Peyer's patch (tissue), 4 donors: ENCODE measurements around the gene CCL5. TPM values are rescaled to one million over a fixed set of nuclear protein-coding genes. Genes with fewer than 3 reads are reported as not detected.

Experiments
- DNase-seq, 3 donors: peaks; one replicate each; pipeline ENCODE4 v3.0.0-alpha.2; 2017 to 2019
- H3K27ac ChIP-seq, 4 donors: fragments of 200-600 bp; sonication (generic); one replicate each; pipeline ENCODE4 v1.5.1; 2016 to 2019
- H3K27me3 ChIP-seq, 2 donors: fragments of 200-600 bp; sonication (generic); one replicate each; pipeline ENCODE4 v1.5.1; 2019
- H3K36me3 ChIP-seq, 3 donors: fragments of 200-600 bp; sonication (generic); one replicate each; pipeline ENCODE4 v1.5.1; 2016 to 2019
- H3K4me1 ChIP-seq, 4 donors: fragments of 200-600 bp; sonication (generic); one replicate each; pipeline ENCODE4 v1.5.1; 2016 to 2019
- H3K4me3 ChIP-seq, 4 donors: fragments of 200-600 bp; sonication (generic); 1 replicate in 3 of 4; 2 replicates in 1 of 4; pipeline ENCODE4 v1.5.1; 2016 to 2019; ENCODE audit warnings: mild to moderate bottlenecking in 1 of 4
- H3K9me3 ChIP-seq, 4 donors: fragments of 200-600 bp; sonication (generic); one replicate each; pipeline ENCODE4 v1.5.1; 2016 to 2019; ENCODE audit warnings: mild to moderate bottlenecking in 1 of 4
- CTCF ChIP-seq, 6 experiments: fragments of 450-650 bp in 4 of 6; fragments of 200-600 bp in 2 of 6; sonication (generic) in 1 of 6; IDR thresholded peaks; one replicate each; pipeline ENCODE4 v1.5.1; 2017 to 2019; ENCODE audit warnings: antibody characterized with exemption in 6 of 6, mild to moderate bottlenecking in 3 of 6, moderate library complexity in 1 of 6
- POLR2A ChIP-seq, 2 donors: fragments of 450-650 bp; IDR thresholded peaks; one replicate each; pipeline ENCODE4 v1.5.1; 2017; ENCODE audit warnings: antibody characterized with exemption in 2 of 2, mild to moderate bottlenecking in 2 of 2, moderate library complexity in 2 of 2
- total RNA-seq, 4 donors: library from RNA; depleted of rRNA; stranded (reverse); fragments of >200 nt; gene quantifications; one replicate each; pipeline ENCODE4 v1.1.0, GENCODE V29; 2016

Gene CCL5
- total RNA-seq, 4 donors from 2014 or later, result 5.8 to 13.8 (median 9.2) TPM

- peak overlapping the region in 1 of 4 donors; percentile 38 for H3K4me3 ChIP-seq
- H3K36me3 ChIP-seq, result no peaks in the 10 kb centered on the region
- peaks cover 0 to under 1% (median 0%) of the 10 kb centered on the region in 4 donors for H3K4me1 ChIP-seq
- H3K9me3 ChIP-seq, result no peaks in the 10 kb centered on the region
- DNase-seq, result no peak
- peak overlapping the region; percentile 5 to 45 (median 6) for H3K27ac ChIP-seq
- no peaks in the 10 kb centered on the region for H3K27me3 ChIP-seq
- TF ChIP-seq POLR2A (IDR thresholded peaks at IDR 0.05) (no peak), CTCF (IDR thresholded peaks at IDR 0.05) (no peak)
These were observed 3.6 kb downstream of the CCL5 start for GRCh38 chr17:35876534-35876933.

DNA sequence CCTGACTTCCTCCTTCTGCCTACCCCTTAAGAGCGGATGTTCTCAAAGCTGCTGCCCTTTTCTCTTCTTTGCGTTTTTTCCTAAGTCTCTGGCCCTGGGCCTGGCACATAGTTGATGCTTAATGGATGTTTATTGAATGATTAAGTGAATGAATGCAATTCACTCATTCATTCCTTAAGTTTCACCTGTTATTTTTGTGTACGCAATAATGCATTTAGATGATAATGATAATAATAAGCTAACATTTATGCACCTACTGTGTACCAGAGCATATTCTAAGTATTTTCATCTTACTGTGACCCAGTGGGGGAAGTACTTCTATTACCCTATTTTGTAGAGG, 4.4 kb downstream of the CCL5 start:
- TF ChIP-seq CTCF (IDR thresholded peaks at IDR 0.05) (no peak), POLR2A (IDR thresholded peaks at IDR 0.05) (no peak)
- peak overlapping the region in 3 of 4 donors; percentile 5 to 45 (median 7) for H3K27ac ChIP-seq

DNA sequence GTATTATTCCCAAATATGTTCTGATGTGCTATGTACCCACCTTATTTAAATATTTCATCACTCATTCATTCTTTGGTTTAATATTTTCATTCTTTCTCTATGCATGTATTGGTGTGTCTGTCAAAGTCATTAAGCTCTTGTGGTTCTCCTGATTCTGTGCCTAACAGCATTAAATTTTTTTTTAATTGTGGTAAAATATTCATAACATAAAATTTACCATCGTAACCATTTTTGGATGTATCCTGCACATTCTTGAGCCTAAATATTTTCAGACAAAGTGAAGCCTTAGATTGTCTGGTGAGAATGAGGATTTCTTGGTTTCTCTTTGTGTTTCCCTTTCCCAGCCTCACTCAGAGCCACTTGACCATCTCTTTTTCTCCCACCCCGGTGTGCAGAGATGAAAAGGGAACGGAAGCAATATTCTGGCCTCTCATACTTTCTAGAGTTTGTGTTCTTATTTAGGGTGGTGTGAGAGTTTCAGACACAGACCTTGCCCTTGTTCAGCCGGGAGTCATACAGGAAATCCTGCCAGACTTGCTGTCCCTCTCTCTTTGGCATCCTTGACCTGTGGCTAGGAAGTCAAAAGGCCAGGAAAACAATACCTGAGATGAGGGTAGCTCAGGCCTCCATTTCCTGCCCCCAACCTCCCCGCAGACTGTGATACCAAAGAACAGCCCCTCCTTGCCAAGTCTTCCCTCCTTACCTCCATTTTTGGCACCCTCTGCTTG, 4.9 kb downstream of the CCL5 start:
- no peaks in the 10 kb centered on the region for H3K36me3 ChIP-seq
- H3K9me3 ChIP-seq, result no peaks in the 10 kb centered on the region
- H3K27ac ChIP-seq, result peak overlapping the region in 2 of 4 donors; percentile 3 to 45
- no peak overlapping the region for H3K4me3 ChIP-seq
- peak in 1 of 3 donors; percentile 53 for DNase-seq
- no peaks in the 10 kb centered on the region for H3K27me3 ChIP-seq
- TF ChIP-seq CTCF (IDR thresholded peaks at IDR 0.05) (no peak), POLR2A (IDR thresholded peaks at IDR 0.05) (no peak)
- H3K4me1 ChIP-seq, result peaks cover 0 to 4% (median 0%) of the 10 kb centered on the region in 4 donors

More for the DNA sequence above, 4.4 kb downstream of the CCL5 start:
- Histone ChIP-seq H3K4me3 (no peak overlapping the region), H3K9me3 (no peaks in the 10 kb centered on the region), H3K4me1 (peaks cover 0 to 4% (median 0%) of the 10 kb centered on the region in 4 donors), H3K36me3 (no peaks in the 10 kb centered on the region), H3K27me3 (no peaks in the 10 kb centered on the region)
- no peak for DNase-seq

- Histone ChIP-seq H3K36me3 (no peaks in the 10 kb centered on the region), H3K27me3 (no peaks in the 10 kb centered on the region), H3K4me1 (peaks cover 0 to 4% (median 0%) of the 10 kb centered on the region in 4 donors), H3K27ac (no peak overlapping the region), H3K9me3 (no peaks in the 10 kb centered on the region), H3K4me3 (no peak overlapping the region)
- no peak for TF ChIP-seq POLR2A (IDR thresholded peaks at IDR 0.05)
- no peak for TF ChIP-seq CTCF (IDR thresholded peaks at IDR 0.05)
- DNase-seq, result no peak
These were observed 7.8 kb downstream of the CCL5 start for GRCh38 chr17:35872196-35872980.

GRCh38 chr17:35870906-35871819, 9.0 kb downstream of the CCL5 start:
- peaks cover 0 to 4% (median 0%) of the 10 kb centered on the region in 4 donors for H3K4me1 ChIP-seq
- no peaks in the 10 kb centered on the region for H3K36me3 ChIP-seq
- H3K27me3 ChIP-seq, result no peaks in the 10 kb centered on the region
- no peaks in the 10 kb centered on the region for H3K9me3 ChIP-seq
- no peak for DNase-seq
- no peak overlapping the region for H3K27ac ChIP-seq
- H3K4me3 ChIP-seq, result no peak overlapping the region
- no peak for TF ChIP-seq CTCF (IDR thresholded peaks at IDR 0.05)
- no peak for TF ChIP-seq POLR2A (IDR thresholded peaks at IDR 0.05)
